GM19397 (cell line): ENCODE data around the gene ODAD2.

Experiments
- ATAC-seq: cut with Tn5 transposase; IDR thresholded peaks from one replicate; pipeline ENCODE4 v1.9.1; 2021; ENCODE audit warnings: mild to moderate bottlenecking, moderate library complexity; ENCODE audit not compliant: unreplicated experiment

Gene ODAD2

GRCh38 chr10:27861781-27862180, 137.1 kb downstream of the ODAD2 start:
- no peak for ATAC-seq

GRCh38 chr10:27857616-27858015, 141.3 kb downstream of the ODAD2 start:
- no peak for ATAC-seq

- ATAC-seq, result no peak
Measured at GRCh38 chr10:27844223-27844622, 154.7 kb downstream of the ODAD2 start.

- no peak for ATAC-seq
Measured at GRCh38 chr10:27838901-27839300, 160.0 kb downstream of the ODAD2 start.

- no peak for ATAC-seq
Measured at GRCh38 chr10:27838361-27838760, 160.5 kb downstream of the ODAD2 start.

GRCh38 chr10:27834476-27834875, 164.4 kb downstream of the ODAD2 start:
- no peak for ATAC-seq

- ATAC-seq, result no peak
Measured at GRCh38 chr10:27833792-27834191, 165.1 kb downstream of the ODAD2 start.

- ATAC-seq, result no peak
Measured at GRCh38 chr10:27832826-27833225, 166.1 kb downstream of the ODAD2 start.

- ATAC-seq, result no peak
Measured at GRCh38 chr10:27826369-27826768, 172.5 kb downstream of the ODAD2 start.

- no peak for ATAC-seq
Measured at GRCh38 chr10:27822301-27822700, 176.6 kb downstream of the ODAD2 start.

- ATAC-seq, result no peak
Measured at GRCh38 chr10:27820637-27821036, 178.2 kb downstream of the ODAD2 start.

- ATAC-seq, result no peak
Measured at GRCh38 chr10:27819781-27820531, 178.9 kb downstream of the ODAD2 start.

- no peak for ATAC-seq
Measured at GRCh38 chr10:27816320-27816719, 182.6 kb downstream of the ODAD2 start.

GRCh38 chr10:27815846-27816245, 183.0 kb downstream of the ODAD2 start:
- no peak for ATAC-seq

GRCh38 chr10:27815261-27815660, 183.6 kb downstream of the ODAD2 start:
- no peak for ATAC-seq

GRCh38 chr10:27805180-27805579, 193.7 kb downstream of the ODAD2 start:
- no peak for ATAC-seq

- ATAC-seq, result no peak
Measured at GRCh38 chr10:27804136-27804535, 194.7 kb downstream of the ODAD2 start.

- ATAC-seq, result no peak
Measured at GRCh38 chr10:27801171-27801785, 197.6 kb downstream of the ODAD2 start.

- ATAC-seq, result no peak
Measured at GRCh38 chr10:27799046-27799445, 199.8 kb downstream of the ODAD2 start.

GRCh38 chr10:27794157-27794556, 204.7 kb downstream of the ODAD2 start:
- no peak for ATAC-seq

GRCh38 chr10:27792216-27792615, 206.7 kb downstream of the ODAD2 start:
- ATAC-seq, result no peak

GRCh38 chr10:27784272-27784671, 214.6 kb downstream of the ODAD2 start:
- ATAC-seq, result no peak

GRCh38 chr10:27783660-27784059, 215.2 kb downstream of the ODAD2 start:
- no peak for ATAC-seq
